Panc1 (cell line): ENCODE results near the gene GABPB1. TPM values are rescaled to one million over a fixed set of nuclear protein-coding genes. Genes with fewer than 3 reads are reported as not detected.

ENCODE experiments used
- ATAC-seq: fragments of 200-7000 bp; cut with Tn5 transposase; 2 replicates; pipeline ENCODE4 v1.9.1; 2020; ENCODE audit warnings: mild to moderate bottlenecking, moderate library complexity
- BruUV-seq: library from RNA; stranded (reverse); fragments of 400-500 nt; replicated peaks from 2 replicates; lab custom pipeline; 2021; lab: Mats Ljungman, UMichigan
- CTCF ChIA-PET: fragments of 300-600 bp; sonication (Branson Sonifier 250); formaldehyde crosslinking; loops from one replicate; lab custom pipeline; 2022; ENCODE audit warnings: antibody characterized with exemption; lab: Charles Lee
- POLR2A ChIA-PET: fragments of 300-600 bp; sonication (Branson Sonifier 250); formaldehyde crosslinking; loops from one replicate; lab custom pipeline; 2022; ENCODE audit warnings: antibody characterized with exemption; lab: Charles Lee
- DNase-seq: peaks from one replicate; pipeline ENCODE4 v3.0.0-alpha.2; 2010; ENCODE audit warnings: low read depth, low spot score
- H3K27ac ChIP-seq: 2 replicates; pipeline ENCODE4 v1.5.1; 2011; ENCODE audit warnings: mild to moderate bottlenecking, low read length, inconsistent platforms
- H3K27me3 ChIP-seq: fragments of 200-500 bp; sonication (Bioruptor generic); 2 replicates; pipeline ENCODE4 v1.6.0; 2014; ENCODE audit warnings: low read length, inconsistent platforms; ENCODE audit not compliant: control insufficient read depth, insufficient read depth
- H3K36me3 ChIP-seq: fragments of 200-500 bp; sonication (Bioruptor generic); 2 replicates; pipeline ENCODE4 v1.5.1; 2014; ENCODE audit warnings: inconsistent platforms, mild to moderate bottlenecking, low read length, moderate library complexity; ENCODE audit not compliant: control insufficient read depth, insufficient read depth
- H3K4me1 ChIP-seq: 2 replicates; pipeline ENCODE4 v1.5.1; 2011; ENCODE audit warnings: inconsistent platforms, mild to moderate bottlenecking, low read length, moderate library complexity; ENCODE audit not compliant: control insufficient read depth, insufficient read depth
- H3K4me3 ChIP-seq, 2 experiments: 2 replicates each; pipeline ENCODE4 v1.5.1; 2011 to 2012; ENCODE audit warnings: low read depth in 2 of 2, low read length in 2 of 2, mild to moderate bottlenecking in 2 of 2, inconsistent platforms in 1 of 2, moderate library complexity in 1 of 2
- H3K9me3 ChIP-seq: fragments of 200-500 bp; sonication (Bioruptor generic); 2 replicates; pipeline ENCODE4 v1.5.1; 2014; ENCODE audit warnings: low read depth, mild to moderate bottlenecking, inconsistent platforms, low read length, moderate library complexity; ENCODE audit not compliant: control insufficient read depth, insufficient read depth
- CTCF ChIP-seq: fragments of 450-650 bp; IDR thresholded peaks from 2 replicates; pipeline ENCODE4 v1.5.1; 2017; ENCODE audit warnings: mild to moderate bottlenecking
- POLR2AphosphoS5 ChIP-seq: IDR thresholded peaks from 2 replicates; pipeline ENCODE4 v1.6.1; 2012; ENCODE audit warnings: mild to moderate bottlenecking, low read depth, low read length, moderate library complexity
- REST ChIP-seq, 2 experiments: IDR thresholded peaks; 2 replicates each; pipeline ENCODE4 v1.6.1; 2011 to 2012; ENCODE audit warnings: low read depth in 2 of 2, control low read depth in 1 of 2, low read length in 1 of 2, mild to moderate bottlenecking in 1 of 2, moderate library complexity in 1 of 2; ENCODE audit not compliant: insufficient read depth in 1 of 2
- SIN3A ChIP-seq: IDR thresholded peaks from 2 replicates; pipeline ENCODE4 v1.6.1; 2012; ENCODE audit warnings: low read depth, mild to moderate bottlenecking, low read length, moderate library complexity, borderline replicate concordance; ENCODE audit not compliant: insufficient read depth
- TCF7L2 ChIP-seq: IDR thresholded peaks from 2 replicates; pipeline ENCODE4 v1.6.1; 2011; ENCODE audit warnings: mild to moderate bottlenecking, low read depth, low read length, inconsistent platforms
- in situ Hi-C: cut with HindIII; loops from 2 replicates; pipeline ENCODE4 v1.10.0; 2016; ENCODE audit warnings: low sequenced_read_pairs, low pct_unique_long_range_greater_than_20kb
- intact Hi-C: fragments of 100-400 bp; cut with micrococcal nuclease; formaldehyde crosslinking; loops from one replicate; pipeline ENCODE4 v1.10.0; 2022; ENCODE audit not compliant: unreplicated experiment
- total RNA-seq: library from RNA; stranded (reverse); gene quantifications from one replicate; pipeline ENCODE4 v1.2.1, GENCODE V29; 2021; ENCODE audit not compliant: unreplicated experiment

GABPB1 gene
- total RNA-seq, 1 experiment from 2014 or later: 20.0 TPM

- POLR2A ChIA-PET: no interaction called here
- intact Hi-C loops (no loop called here), in situ Hi-C loops (no loop called here)
- no peak for ATAC-seq
- no peak overlapping the region for H3K27ac ChIP-seq
- BruUV-seq: no TSS peak
- H3K4me1 ChIP-seq: no peaks in the 10 kb centered on the region
- CTCF ChIA-PET: no interaction called here
- H3K36me3 ChIP-seq: no peaks in the 10 kb centered on the region
- DNase-seq: no peak
- H3K27me3 ChIP-seq: no peaks in the 10 kb centered on the region
- H3K9me3 ChIP-seq: no peaks in the 10 kb centered on the region
- TF ChIP-seq TCF7L2 (no peak), SIN3A (no peak), POLR2AphosphoS5 (no peak), CTCF (no peak), REST (IDR thresholded peaks at IDR 0.05; ENCODE audit: insufficient read depth in 1 of 2, low read depth in 2 of 2, low read length in 1 of 2) (no peak)
- no peak overlapping the region for H3K4me3 ChIP-seq
Observed at GRCh38 chr15:50236433-50236832, 118.6 kb downstream of the GABPB1 start.

- Histone ChIP-seq H3K4me3 (no peak overlapping the region), H3K27me3 (no peaks in the 10 kb centered on the region), H3K27ac (no peak overlapping the region), H3K4me1 (no peaks in the 10 kb centered on the region), H3K36me3 (no peaks in the 10 kb centered on the region), H3K9me3 (no peaks in the 10 kb centered on the region)
- no TSS peak for BruUV-seq
- DNase-seq (no peak), ATAC-seq (no peak)
- TF ChIP-seq SIN3A: no peak
- TF ChIP-seq REST (IDR thresholded peaks at IDR 0.05; ENCODE audit: insufficient read depth in 1 of 2, low read depth in 2 of 2, low read length in 1 of 2): no peak
- no peak for TF ChIP-seq TCF7L2
- no peak for TF ChIP-seq CTCF
- no peak for TF ChIP-seq POLR2AphosphoS5
- in situ Hi-C loops: no loop called here
- intact Hi-C loops: no loop called here
- POLR2A ChIA-PET: no interaction called here
- CTCF ChIA-PET: no interaction called here
Observed at GRCh38 chr15:50235794-50236193, 119.2 kb downstream of the GABPB1 start.
